Thoracic aorta (tissue), 2 donors: ENCODE data around the gene KPNA2. TPM values are rescaled to one million over a fixed set of nuclear protein-coding genes. Genes with fewer than 3 reads are reported as not detected.
"Not testable (repeated sequence)": the region's sequence is repeated elsewhere in the genome, so short reads cannot be mapped to it uniquely, and the experiment has no call there.

Source experiments
- ATAC-seq: fragments of 150-250 bp; one replicate; pipeline ENCODE4 v1.8.0; 2017; ENCODE audit warnings: low read depth; ENCODE audit not compliant: insufficient number of reproducible peaks, low FRiP score
- DNase-seq: peaks from one replicate; pipeline ENCODE4 v3.0.0-alpha.2; 2020; ENCODE audit warnings: low spot score
- H3K27ac ChIP-seq, 2 donors: fragments of 200-600 bp; sonication (generic); 1 replicate in 1 of 2; 2 replicates in 1 of 2; pipeline ENCODE4 v1.5.1; 2016; ENCODE audit warnings: mild to moderate bottlenecking in 2 of 2, moderate library complexity in 2 of 2
- H3K27me3 ChIP-seq: fragments of 200-600 bp; sonication (generic); replicated peaks from 2 replicates; pipeline ENCODE4 v1.6.0; 2016; ENCODE audit warnings: mild to moderate bottlenecking; ENCODE audit not compliant: insufficient read depth
- H3K36me3 ChIP-seq: fragments of 200-600 bp; sonication (generic); one replicate; pipeline ENCODE4 v1.5.1; 2016
- H3K4me1 ChIP-seq, 2 donors: fragments of 200-600 bp; sonication (generic); 1 replicate in 1 of 2; 2 replicates in 1 of 2; pipeline versions ENCODE4 v1.5.1 to v1.6.0; 2016; ENCODE audit warnings: low read depth in 2 of 2, mild to moderate bottlenecking in 1 of 2; ENCODE audit not compliant: control insufficient read depth in 1 of 2
- H3K4me3 ChIP-seq: fragments of 200-600 bp; sonication (generic); 2 replicates; pipeline ENCODE4 v1.5.1; 2016; ENCODE audit warnings: mild to moderate bottlenecking
- H3K9me3 ChIP-seq: fragments of 200-600 bp; sonication (generic); 2 replicates; pipeline ENCODE4 v1.5.1; 2016
- CTCF ChIP-seq: fragments of 200-600 bp; sonication (generic); IDR thresholded peaks from one replicate; pipeline ENCODE4 v1.5.1; 2019; ENCODE audit warnings: antibody characterized with exemption
- total RNA-seq, 2 donors: library from RNA; depleted of rRNA; stranded (reverse); fragments of >200 nt; gene quantifications; one replicate each; pipeline versions ENCODE4 v1.1.0 to v1.2.3, GENCODE V29; 2016

KPNA2 gene
- total RNA-seq, 2 donors from 2014 or later: 11.9 to 29.9 TPM

- TF ChIP-seq CTCF: no peak
- H3K4me3 ChIP-seq: no peak overlapping the region
- ATAC-seq (no peak), DNase-seq (no peak)
- no peak overlapping the region for H3K27ac ChIP-seq
- H3K36me3 ChIP-seq: no peaks in the 10 kb centered on the region
- H3K27me3 ChIP-seq: no peaks in the 10 kb centered on the region
- no peaks in the 10 kb centered on the region for H3K9me3 ChIP-seq
- H3K4me1 ChIP-seq: peaks cover 0 to 5% of the 10 kb centered on the region in 2 donors
Observed at GRCh38 chr17:68016838-68017237, 18.7 kb upstream of the KPNA2 start.

- ATAC-seq, H3K9me3 ChIP-seq, H3K27ac ChIP-seq, H3K27me3 ChIP-seq, DNase-seq, H3K4me3 ChIP-seq, H3K4me1 ChIP-seq, H3K36me3 ChIP-seq: not testable (repeated sequence)
Observed at GRCh38 chr17:68018493-68018892, 17.0 kb upstream of the KPNA2 start.

DNA sequence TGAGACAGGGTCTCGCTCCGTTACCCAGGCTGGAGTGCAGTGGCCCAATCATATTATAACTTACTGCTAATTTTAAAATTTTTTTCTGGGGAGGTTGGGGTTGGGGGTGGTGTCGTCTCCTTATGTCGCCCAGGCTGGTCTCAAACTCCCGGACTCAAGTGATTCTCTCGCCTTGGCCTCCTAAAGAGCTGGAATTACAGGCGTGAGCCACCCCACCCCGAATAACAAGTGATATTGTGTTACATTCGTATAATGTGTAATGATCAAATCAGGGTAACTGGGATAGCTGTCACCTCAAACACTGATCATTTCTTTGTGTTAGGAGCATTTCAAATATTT, 16.2 kb upstream of the KPNA2 start:
- Histone ChIP-seq H3K27me3 (no peaks in the 10 kb centered on the region), H3K9me3 (no peaks in the 10 kb centered on the region), H3K36me3 (no peaks in the 10 kb centered on the region), H3K4me1 (peaks cover 0 to 5% of the 10 kb centered on the region in 2 donors), H3K4me3 (peak overlapping the region; percentile 90), H3K27ac (peak overlapping the region in 1 of 2 donors; percentile 80)
- ATAC-seq: no peak
- no peak for DNase-seq
- TF ChIP-seq CTCF: no peak

- ATAC-seq: peak; percentile 97
- H3K9me3 ChIP-seq: no peaks in the 10 kb centered on the region
- H3K4me1 ChIP-seq: peaks cover 0 to 5% of the 10 kb centered on the region in 2 donors
- peak overlapping the region; percentile 90 for H3K4me3 ChIP-seq
- H3K27ac ChIP-seq: peak overlapping the region; percentile 59 to 80
- peak; percentile 59 for TF ChIP-seq CTCF
- no peaks in the 10 kb centered on the region for H3K27me3 ChIP-seq
- peak; percentile 74 for DNase-seq
- no peaks in the 10 kb centered on the region for H3K36me3 ChIP-seq
Observed at GRCh38 chr17:68019675-68020408, 15.7 kb upstream of the KPNA2 start.

DNA sequence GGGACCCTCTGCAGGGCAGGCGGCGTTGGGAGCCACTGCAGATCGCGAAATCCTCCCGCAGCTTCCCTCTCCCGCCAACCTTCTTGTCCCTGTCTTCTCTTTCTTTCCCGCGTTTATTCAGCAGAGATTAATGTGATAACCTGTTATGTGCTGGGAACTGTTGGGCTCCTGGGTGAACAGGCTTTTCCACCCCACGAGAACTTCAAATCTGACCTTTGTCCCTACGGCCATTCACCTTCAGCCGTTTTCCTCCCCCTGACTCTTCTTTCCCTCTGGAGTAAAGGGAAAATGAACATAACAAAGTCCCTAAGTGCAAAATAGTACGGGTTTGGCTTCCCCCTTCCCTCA, 15.2 kb upstream of the KPNA2 start:
- no peak for ATAC-seq
- no peak for TF ChIP-seq CTCF
- H3K27me3 ChIP-seq: no peaks in the 10 kb centered on the region

DNA sequence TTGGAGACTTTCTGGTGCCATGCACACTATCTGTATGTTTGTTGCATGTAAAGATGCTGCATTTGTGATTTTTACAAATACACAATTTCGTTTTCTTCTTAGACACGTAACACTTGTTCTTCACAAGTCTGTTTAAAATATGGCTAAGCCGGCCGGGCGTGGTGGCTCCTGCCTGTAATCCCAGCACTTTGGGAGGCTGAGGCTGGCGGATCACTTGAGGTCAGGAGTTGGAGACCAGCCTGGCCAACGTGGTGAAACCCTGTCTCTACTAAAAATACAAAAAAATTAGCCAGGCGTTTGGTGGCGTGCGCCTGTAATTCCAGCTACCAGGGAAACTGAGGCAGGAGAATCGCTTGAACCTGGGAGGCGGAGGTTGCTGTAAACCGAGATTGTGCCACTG, 14.7 kb upstream of the KPNA2 start:
- DNase-seq: not testable (repeated sequence)
- peak overlapping the region; percentile 59 to 80 for H3K27ac ChIP-seq

More for the DNA sequence above, 15.2 kb upstream of the KPNA2 start:
- peaks cover 0 to 5% of the 10 kb centered on the region in 2 donors for H3K4me1 ChIP-seq
- H3K4me3 ChIP-seq: peak overlapping the region; percentile 90
- no peaks in the 10 kb centered on the region for H3K36me3 ChIP-seq
- no peak for DNase-seq
- H3K9me3 ChIP-seq: no peaks in the 10 kb centered on the region
- peak overlapping the region; percentile 59 to 80 for H3K27ac ChIP-seq

More for the DNA sequence above, 14.7 kb upstream of the KPNA2 start:
- peak overlapping the region; percentile 90 for H3K4me3 ChIP-seq
- H3K4me1 ChIP-seq, ATAC-seq, H3K36me3 ChIP-seq, H3K9me3 ChIP-seq, H3K27me3 ChIP-seq: not testable (repeated sequence)
